Astrocyte of the cerebellum (primary cell): Measurements from ENCODE around the gene DUSP8.

Experiments used
- DNase-seq: peaks from one replicate; pipeline ENCODE4 v3.0.0-alpha.2; 2011; ENCODE audit warnings: low read depth
- H3K4me3 ChIP-seq: 2 replicates; pipeline ENCODE4 v1.5.1; 2011; ENCODE audit warnings: mild to moderate bottlenecking, low read depth, low read length, moderate library complexity
- CTCF ChIP-seq: IDR thresholded peaks from 2 replicates; pipeline ENCODE4 v1.5.1; 2012; ENCODE audit warnings: low read length, low read depth, moderate library complexity, mild to moderate bottlenecking; ENCODE audit errors: missing control alignments
- in situ Hi-C: cut with HindIII; loops from 2 replicates; pipeline ENCODE4 v1.10.0; 2017; ENCODE audit warnings: low sequenced_read_pairs

Gene DUSP8

GRCh38 chr11:1556278-1556902 lies 15.7 kb downstream of the DUSP8 start:
- DNase-seq: no peak
- TF ChIP-seq CTCF: no peak
- in situ Hi-C loops: no loop called here
- H3K4me3 ChIP-seq: no peak overlapping the region

- no peak for TF ChIP-seq CTCF
- no peak for DNase-seq
- no peak overlapping the region for H3K4me3 ChIP-seq
- in situ Hi-C loops: no loop called here
Observed at GRCh38 chr11:1555713-1556153, 16.3 kb downstream of the DUSP8 start.

GRCh38 chr11:1554981-1555712 lies 16.9 kb downstream of the DUSP8 start:
- in situ Hi-C loops: no loop called here
- no peak overlapping the region for H3K4me3 ChIP-seq
- no peak for TF ChIP-seq CTCF
- DNase-seq: no peak

GRCh38 chr11:1553808-1554594 lies 18.1 kb downstream of the DUSP8 start:
- H3K4me3 ChIP-seq: no peak overlapping the region
- no peak for DNase-seq
- no peak for TF ChIP-seq CTCF
- in situ Hi-C loops: no loop called here

- in situ Hi-C loops: no loop called here
- no peak for TF ChIP-seq CTCF
- DNase-seq: no peak
- no peak overlapping the region for H3K4me3 ChIP-seq
Observed at GRCh38 chr11:1549338-1550330, 22.4 kb downstream of the DUSP8 start.
